ENCODE data around the gene LPGAT1. TPM values are rescaled to one million over a fixed set of nuclear protein-coding genes. Genes with fewer than 3 reads are reported as not detected.

LPGAT1 gene
- total RNA-seq, 2 donors from 2014 or later, result 24.4 to 50.1 TPM

GRCh38 chr1:211703812-211704537 is 126.6 kb downstream of the LPGAT1 start:
- no peaks in the 10 kb centered on the region for H3K36me3 ChIP-seq (replicated peaks in 1 of 2; ENCODE audit: insufficient read depth in 1 of 2, low read depth in 2 of 2)
- TF ChIP-seq CTCF (IDR thresholded peaks at IDR 0.05) (no peak), POLR2A (IDR thresholded peaks at IDR 0.05) (no peak)
- H3K27ac ChIP-seq, result no peak overlapping the region
- ATAC-seq, result peak; percentile 66
- H3K27me3 ChIP-seq, result no peaks in the 10 kb centered on the region
- peaks cover 10% of the 10 kb centered on the region for H3K4me1 ChIP-seq
- WGBS, 2 donors, result 36 to 58% methylated on average over 11 of the region's 11 CpGs
- no peak overlapping the region for H3K4me3 ChIP-seq
- DNase-seq, result peak; percentile 37 to 69 (median 62)
- intact Hi-C loops (cut with DNase I), result loop anchor here (5.0 to 10.0 kb wide), 2 partner anchors 133 to 241 kb away; no protein-coding TSS in a partner anchor
- no peaks in the 10 kb centered on the region for H3K9me3 ChIP-seq

GRCh38 chr1:211701733-211702132 is 128.8 kb downstream of the LPGAT1 start:
- Histone ChIP-seq H3K36me3 (replicated peaks in 1 of 2; ENCODE audit: insufficient read depth in 1 of 2, low read depth in 2 of 2) (no peaks in the 10 kb centered on the region), H3K9me3 (no peaks in the 10 kb centered on the region), H3K27me3 (no peaks in the 10 kb centered on the region), H3K27ac (no peak overlapping the region), H3K4me1 (peaks cover 19% of the 10 kb centered on the region), H3K4me3 (no peak overlapping the region)
- intact Hi-C loops (cut with DNase I), result loop anchor here (5.0 to 10.0 kb wide), 2 partner anchors 136 to 243 kb away; no protein-coding TSS in a partner anchor
- no peak for ATAC-seq
- TF ChIP-seq CTCF (IDR thresholded peaks at IDR 0.05) (no peak), POLR2A (IDR thresholded peaks at IDR 0.05) (no peak)
- DNase-seq, result no peak
- 82 to 86% methylated on average over 6 of the region's 6 CpGs for WGBS, 2 donors

DNA sequence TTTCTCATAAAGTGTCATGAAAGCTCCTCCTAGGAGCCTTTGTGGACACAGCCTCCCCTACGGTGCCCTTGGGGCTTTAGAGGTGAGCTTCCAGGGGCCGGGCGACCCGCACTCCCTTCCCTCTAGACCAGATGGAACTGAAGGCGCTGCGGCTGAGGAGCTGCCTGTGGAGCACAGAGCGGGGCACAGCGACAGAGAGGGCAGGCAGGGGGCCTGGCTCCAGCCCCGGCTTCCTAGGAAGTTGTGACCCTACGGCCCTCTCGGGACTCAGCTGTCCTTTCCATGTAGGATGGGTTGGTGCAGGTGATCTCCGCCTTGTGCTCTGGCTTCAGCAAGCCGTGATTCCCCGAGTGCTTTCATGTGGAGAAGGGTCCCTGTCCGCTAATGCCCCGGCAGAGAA is 131.5 kb downstream of the LPGAT1 start:
- Histone ChIP-seq H3K27ac (no peak overlapping the region), H3K4me1 (peaks cover 18% of the 10 kb centered on the region), H3K27me3 (no peaks in the 10 kb centered on the region), H3K4me3 (no peak overlapping the region), H3K36me3 (replicated peaks in 1 of 2; ENCODE audit: insufficient read depth in 1 of 2, low read depth in 2 of 2) (no peaks in the 10 kb centered on the region), H3K9me3 (no peaks in the 10 kb centered on the region)
- WGBS, 2 donors, result 79 to 89% methylated on average over 10 to 16 of the region's 16 CpGs
- intact Hi-C loops (cut with DNase I), result no loop called here
- DNase-seq, result no peak
- ATAC-seq, result no peak
- TF ChIP-seq POLR2A (IDR thresholded peaks at IDR 0.05) (no peak), CTCF (IDR thresholded peaks at IDR 0.05) (no peak)

DNA sequence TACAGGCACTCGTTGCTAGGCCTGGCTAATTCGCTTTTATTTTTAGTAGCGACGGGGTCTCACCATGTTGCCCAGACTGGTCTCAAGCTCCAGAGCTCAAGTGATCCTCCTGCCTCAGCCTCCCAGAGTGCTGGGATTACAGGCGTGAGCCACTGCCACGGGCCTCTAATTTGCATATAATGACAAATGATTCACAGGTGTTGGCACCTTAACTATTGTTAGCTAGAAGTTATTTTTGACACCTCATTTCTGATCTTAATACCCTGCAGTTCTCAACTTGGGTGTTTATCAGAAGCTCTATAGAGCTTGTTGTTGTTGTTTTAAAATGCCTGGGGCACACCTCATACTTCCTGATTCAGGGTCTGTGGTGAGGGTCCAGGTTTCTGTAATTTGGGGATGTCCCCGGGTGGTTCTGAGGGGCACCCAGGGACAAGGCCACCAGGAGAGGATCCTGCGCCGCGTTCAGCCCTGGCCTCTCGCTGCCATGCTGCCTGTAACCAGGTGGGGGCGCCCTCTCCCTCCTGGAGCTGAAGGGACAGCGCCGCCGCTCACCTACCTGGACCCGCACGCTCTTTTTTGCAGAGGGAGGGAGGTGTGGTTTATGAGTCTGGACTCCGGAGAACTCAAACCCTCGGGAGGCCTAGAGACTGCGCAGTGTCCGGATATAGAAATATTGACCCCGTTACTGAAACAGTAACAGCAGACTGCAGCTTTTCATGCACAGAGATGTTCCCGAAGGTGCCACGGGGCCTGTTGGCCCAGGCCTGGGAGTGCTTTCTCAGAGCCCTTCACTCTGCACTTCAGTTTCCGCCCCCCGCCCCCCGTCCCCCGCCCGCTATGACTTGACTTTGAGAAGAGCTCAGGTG is 132.2 kb downstream of the LPGAT1 start:
- H3K9me3 ChIP-seq, result no peaks in the 10 kb centered on the region
- WGBS, 2 donors, result 11% methylated on average over 10 to 29 of the region's 29 CpGs
- no peak overlapping the region for H3K27ac ChIP-seq
- peaks cover 12% of the 10 kb centered on the region for H3K4me1 ChIP-seq
- intact Hi-C loops (cut with DNase I), result no loop called here
- no peaks in the 10 kb centered on the region for H3K27me3 ChIP-seq
- H3K4me3 ChIP-seq, result no peak overlapping the region
- peak; percentile 97 for ATAC-seq
- H3K36me3 ChIP-seq (replicated peaks in 1 of 2; ENCODE audit: insufficient read depth in 1 of 2, low read depth in 2 of 2), result no peaks in the 10 kb centered on the region
- DNase-seq, result peak; percentile 88 to 93 (median 89)
- TF ChIP-seq CTCF (IDR thresholded peaks at IDR 0.05) (peak; percentile 93 to 98 (median 97)), POLR2A (IDR thresholded peaks at IDR 0.05) (no peak)

Measured in body of pancreas (tissue), 4 donors.